SU-DHL-6 (cell line): ENCODE data around the gene RBPMS2.

Experiments used
- H2AFZ ChIP-seq: fragments of 200-600 bp; sonication (generic); 2 replicates; pipeline ENCODE4 v1.6.1; 2014; ENCODE audit warnings: low read depth, mild to moderate bottlenecking, moderate library complexity, mixed read lengths, antibody characterized with exemption, low read length; ENCODE audit not compliant: severe bottlenecking
- H3F3A ChIP-seq: fragments of 200-600 bp; shearing (Covaris generic); 2 replicates; pipeline ENCODE4 v1.6.0; 2016; ENCODE audit warnings: antibody characterized with exemption, mild to moderate bottlenecking; ENCODE audit not compliant: insufficient read depth
- H3K27ac ChIP-seq: fragments of 200-600 bp; sonication (generic); 2 replicates; pipeline ENCODE4 v1.5.1; 2016; ENCODE audit warnings: low read depth, mild to moderate bottlenecking, low read length, moderate library complexity, mixed read lengths
- H3K27me3 ChIP-seq: fragments of 200-600 bp; sonication (generic), shearing (Covaris generic); 2 replicates; pipeline ENCODE4 v1.6.0; 2014; ENCODE audit warnings: mild to moderate bottlenecking, low read length
- H3K36me3 ChIP-seq: fragments of 200-600 bp; sonication (generic); 2 replicates; pipeline ENCODE4 v1.6.1; 2014; ENCODE audit warnings: mild to moderate bottlenecking, low read length, mixed read lengths
- H3K4me2 ChIP-seq: fragments of 300-600, 200-600 bp; shearing (Covaris generic), sonication (generic); 2 replicates; pipeline ENCODE4 v1.6.0; 2014; ENCODE audit warnings: low read length, low read depth, mild to moderate bottlenecking; ENCODE audit not compliant: poor library complexity, severe bottlenecking
- H3K4me3 ChIP-seq: fragments of 200-600 bp; sonication (generic); 2 replicates; pipeline ENCODE4 v1.5.1; 2014; ENCODE audit warnings: antibody characterized with exemption, low read length, mild to moderate bottlenecking, mixed read lengths; ENCODE audit not compliant: insufficient read depth, poor library complexity, severe bottlenecking
- H3K79me2 ChIP-seq: fragments of 200-600 bp; sonication (generic); 2 replicates; pipeline ENCODE4 v1.6.1; 2014; ENCODE audit warnings: mild to moderate bottlenecking, low read length, moderate library complexity; ENCODE audit not compliant: insufficient read depth
- H3K9ac ChIP-seq: fragments of 200-600 bp; sonication (generic); 2 replicates; pipeline ENCODE4 v1.7.0; 2014; ENCODE audit warnings: mild to moderate bottlenecking, low read length
- H3K9me2 ChIP-seq: fragments of 200-600 bp; sonication (generic); replicated peaks from 2 replicates; pipeline ENCODE4 v1.6.1; 2014; ENCODE audit warnings: low read length; ENCODE audit not compliant: insufficient read depth
- H3K9me3 ChIP-seq: fragments of 200-600 bp; sonication (generic); 2 replicates; pipeline ENCODE4 v1.6.1; 2014; ENCODE audit warnings: low read length, mixed read lengths; ENCODE audit not compliant: insufficient read depth
- H4K20me1 ChIP-seq: fragments of 200-600 bp; sonication (generic); 2 replicates; pipeline ENCODE4 v1.6.1; 2014; ENCODE audit warnings: low read depth, mild to moderate bottlenecking, antibody characterized with exemption, low read length, moderate library complexity, mixed read lengths
- CTCF ChIP-seq: fragments of 200-600 bp; sonication (generic); IDR thresholded peaks from one replicate; pipeline ENCODE4 v1.5.1; 2017; ENCODE audit warnings: antibody characterized with exemption, mild to moderate bottlenecking, low read length, moderate library complexity; ENCODE audit not compliant: insufficient read depth, poor library complexity, severe bottlenecking
- EZH2phosphoT487 ChIP-seq: fragments of 200-600 bp; sonication (generic), shearing (Covaris generic); conservative IDR thresholded peaks from 2 replicates; pipeline ENCODE4 v1.6.1; 2018; ENCODE audit warnings: mild to moderate bottlenecking, antibody characterized with exemption, low read length, moderate library complexity, mixed read lengths

RBPMS2 gene

GRCh38 chr15:64753480-64754185, 21.8 kb downstream of the RBPMS2 start:
- Histone ChIP-seq H3K79me2 (no peaks in the 10 kb centered on the region), H2AFZ (no peak overlapping the region), H3K4me2 (no peak overlapping the region)

GRCh38 chr15:64751464-64751863, 23.9 kb downstream of the RBPMS2 start:
- TF ChIP-seq EZH2phosphoT487 (no peak), CTCF (no peak)
- Histone ChIP-seq H3K4me2 (no peak overlapping the region), H3K36me3 (no peaks in the 10 kb centered on the region), H2AFZ (no peak overlapping the region), H3K27me3 (no peaks in the 10 kb centered on the region), H4K20me1 (no peaks in the 10 kb centered on the region), H3K27ac (no peak overlapping the region), H3K9me3 (no peaks in the 10 kb centered on the region), H3F3A (no peaks in the 10 kb centered on the region), H3K9ac (no peak overlapping the region), H3K9me2 (no peaks in the 10 kb centered on the region), H3K4me3 (no peak overlapping the region), H3K79me2 (no peaks in the 10 kb centered on the region)

More at GRCh38 chr15:64753480-64754185, 21.8 kb downstream of the RBPMS2 start:
- H3K9me3 ChIP-seq = no peaks in the 10 kb centered on the region
- H3K36me3 ChIP-seq = no peaks in the 10 kb centered on the region
- no peak overlapping the region for H3K27ac ChIP-seq
- H3K27me3 ChIP-seq = no peaks in the 10 kb centered on the region
- no peaks in the 10 kb centered on the region for H3F3A ChIP-seq
- no peaks in the 10 kb centered on the region for H4K20me1 ChIP-seq
- no peak for TF ChIP-seq CTCF
- no peak overlapping the region for H3K9ac ChIP-seq
- H3K4me3 ChIP-seq = no peak overlapping the region
- H3K9me2 ChIP-seq = no peaks in the 10 kb centered on the region

GRCh38 chr15:64749999-64750657, 25.3 kb downstream of the RBPMS2 start:
- Histone ChIP-seq H4K20me1 (no peaks in the 10 kb centered on the region), H2AFZ (no peak overlapping the region), H3K4me3 (no peak overlapping the region), H3F3A (no peaks in the 10 kb centered on the region), H3K27me3 (no peaks in the 10 kb centered on the region), H3K9me2 (no peaks in the 10 kb centered on the region), H3K27ac (no peak overlapping the region), H3K79me2 (no peaks in the 10 kb centered on the region), H3K36me3 (no peaks in the 10 kb centered on the region), H3K9ac (no peak overlapping the region), H3K9me3 (no peaks in the 10 kb centered on the region), H3K4me2 (no peak overlapping the region)
- TF ChIP-seq CTCF (no peak), EZH2phosphoT487 (no peak)
